ENCODE results near the gene SMYD1. TPM values are rescaled to one million over a fixed set of nuclear protein-coding genes. Genes with fewer than 3 reads are reported as not detected.

SMYD1 gene
- total RNA-seq = not detected

DNA sequence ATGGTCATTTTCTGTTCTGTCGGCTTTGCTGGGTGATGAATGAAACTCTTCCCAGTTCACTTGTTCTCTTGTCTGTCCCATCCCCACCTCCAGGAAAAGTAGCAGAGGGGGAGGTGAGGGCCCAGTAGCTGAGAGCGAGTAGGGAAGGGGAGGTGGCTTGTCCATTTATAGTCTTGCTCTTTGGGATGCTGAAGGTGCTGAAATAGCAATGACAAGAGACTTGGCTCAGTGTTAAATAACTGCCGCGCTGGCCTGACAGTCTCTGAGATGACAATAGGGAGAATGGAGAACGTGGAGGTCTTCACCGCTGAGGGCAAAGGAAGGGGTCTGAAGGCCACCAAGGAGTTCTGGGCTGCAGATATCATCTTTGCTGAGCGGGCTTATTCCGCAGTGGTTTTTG is at the start of gene SMYD1:
Gene SMYD1, plus strand, starts transcription at position 228 of the 400 bp plus-strand sequence. Its CDS starts 40 bp downstream, at position 268.
- TF ChIP-seq, protein P1, sequence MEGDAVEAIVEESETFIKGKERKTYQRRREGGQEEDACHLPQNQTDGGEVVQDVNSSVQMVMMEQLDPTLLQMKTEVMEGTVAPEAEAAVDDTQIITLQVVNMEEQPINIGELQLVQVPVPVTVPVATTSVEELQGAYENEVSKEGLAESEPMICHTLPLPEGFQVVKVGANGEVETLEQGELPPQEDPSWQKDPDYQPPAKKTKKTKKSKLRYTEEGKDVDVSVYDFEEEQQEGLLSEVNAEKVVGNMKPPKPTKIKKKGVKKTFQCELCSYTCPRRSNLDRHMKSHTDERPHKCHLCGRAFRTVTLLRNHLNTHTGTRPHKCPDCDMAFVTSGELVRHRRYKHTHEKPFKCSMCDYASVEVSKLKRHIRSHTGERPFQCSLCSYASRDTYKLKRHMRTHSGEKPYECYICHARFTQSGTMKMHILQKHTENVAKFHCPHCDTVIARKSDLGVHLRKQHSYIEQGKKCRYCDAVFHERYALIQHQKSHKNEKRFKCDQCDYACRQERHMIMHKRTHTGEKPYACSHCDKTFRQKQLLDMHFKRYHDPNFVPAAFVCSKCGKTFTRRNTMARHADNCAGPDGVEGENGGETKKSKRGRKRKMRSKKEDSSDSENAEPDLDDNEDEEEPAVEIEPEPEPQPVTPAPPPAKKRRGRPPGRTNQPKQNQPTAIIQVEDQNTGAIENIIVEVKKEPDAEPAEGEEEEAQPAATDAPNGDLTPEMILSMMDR (IDR thresholded peaks at IDR 0.05; ENCODE audit: low read depth) = no peak

DNA sequence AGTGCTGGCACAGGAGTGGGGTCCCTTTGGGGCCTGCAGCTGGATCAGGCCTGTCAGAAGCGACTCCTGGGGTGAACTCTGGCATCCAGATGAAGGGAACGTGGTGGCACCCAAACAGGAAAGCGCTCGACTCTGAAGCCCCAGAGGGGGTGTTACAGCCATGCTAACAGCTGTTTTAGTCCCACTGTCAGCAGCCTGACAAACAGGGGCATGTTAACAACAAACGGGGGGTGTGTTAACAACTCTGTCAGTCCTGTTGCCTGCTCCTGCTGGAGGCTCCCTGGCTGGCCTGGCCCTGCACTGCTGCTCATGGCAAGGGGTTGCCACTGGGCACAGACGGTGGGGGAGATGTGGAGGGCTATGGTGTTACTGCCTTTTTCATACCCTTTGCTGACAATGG is 48.7 kb upstream of the SMYD1 start:
- TF ChIP-seq, protein P1 (IDR thresholded peaks at IDR 0.05; ENCODE audit: low read depth) = no peak

DNA sequence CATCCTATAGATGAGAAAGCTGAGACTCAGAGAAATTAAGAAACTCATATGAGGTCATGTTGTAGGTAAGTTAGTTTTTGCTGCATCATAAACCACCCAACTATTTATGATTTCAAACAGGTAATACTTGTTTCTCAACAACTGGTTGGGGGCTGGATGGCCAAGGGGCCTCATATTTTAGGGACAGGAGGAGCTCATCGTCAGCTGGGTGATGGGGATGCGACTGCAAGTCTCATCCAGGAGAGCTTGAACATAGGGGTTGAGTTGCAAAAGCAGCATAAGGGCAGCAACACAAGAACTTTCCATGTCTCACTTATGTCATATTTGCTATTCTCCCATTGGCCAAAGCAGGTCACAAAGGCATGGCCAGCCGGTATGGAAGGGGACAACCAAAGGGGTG is 47.6 kb upstream of the SMYD1 start:
- TF ChIP-seq, protein P1 (IDR thresholded peaks at IDR 0.05; ENCODE audit: low read depth) = no peak

DNA sequence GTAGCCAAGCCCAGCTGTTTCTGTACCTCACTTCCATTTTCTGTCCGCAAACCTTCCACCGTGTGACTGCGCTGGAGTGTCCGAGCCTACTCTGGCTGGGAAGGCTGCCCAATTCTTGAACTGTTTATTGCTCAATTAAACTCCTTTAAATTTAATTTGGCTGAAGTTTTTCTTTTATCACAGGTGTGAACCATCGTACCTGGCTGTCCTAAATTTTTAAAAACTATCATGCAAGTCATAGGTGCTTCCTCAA is 45.0 kb upstream of the SMYD1 start:
- TF ChIP-seq, protein P1 (IDR thresholded peaks at IDR 0.05; ENCODE audit: low read depth) = no peak

DNA sequence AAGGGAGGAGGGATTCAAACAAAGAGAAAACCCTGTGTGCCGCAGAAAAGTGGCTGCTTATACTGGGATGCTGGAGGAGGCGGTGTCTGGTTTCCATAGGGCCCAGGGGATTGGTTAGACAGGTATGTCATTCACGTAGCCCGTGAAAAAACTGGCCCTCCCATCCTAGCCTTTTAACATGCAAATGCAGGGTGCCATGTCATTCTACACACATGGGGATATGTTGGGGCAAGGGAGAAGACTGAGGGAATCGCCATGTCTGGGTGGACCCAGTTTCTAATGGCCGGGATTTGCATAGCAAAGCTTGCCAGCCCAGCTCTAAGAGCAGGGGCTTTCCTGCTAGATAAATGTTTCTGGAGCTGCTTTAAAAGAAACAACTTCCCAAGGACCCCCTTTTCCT is 43.1 kb upstream of the SMYD1 start:
- TF ChIP-seq, protein P1 (IDR thresholded peaks at IDR 0.05; ENCODE audit: low read depth) = no peak

DNA sequence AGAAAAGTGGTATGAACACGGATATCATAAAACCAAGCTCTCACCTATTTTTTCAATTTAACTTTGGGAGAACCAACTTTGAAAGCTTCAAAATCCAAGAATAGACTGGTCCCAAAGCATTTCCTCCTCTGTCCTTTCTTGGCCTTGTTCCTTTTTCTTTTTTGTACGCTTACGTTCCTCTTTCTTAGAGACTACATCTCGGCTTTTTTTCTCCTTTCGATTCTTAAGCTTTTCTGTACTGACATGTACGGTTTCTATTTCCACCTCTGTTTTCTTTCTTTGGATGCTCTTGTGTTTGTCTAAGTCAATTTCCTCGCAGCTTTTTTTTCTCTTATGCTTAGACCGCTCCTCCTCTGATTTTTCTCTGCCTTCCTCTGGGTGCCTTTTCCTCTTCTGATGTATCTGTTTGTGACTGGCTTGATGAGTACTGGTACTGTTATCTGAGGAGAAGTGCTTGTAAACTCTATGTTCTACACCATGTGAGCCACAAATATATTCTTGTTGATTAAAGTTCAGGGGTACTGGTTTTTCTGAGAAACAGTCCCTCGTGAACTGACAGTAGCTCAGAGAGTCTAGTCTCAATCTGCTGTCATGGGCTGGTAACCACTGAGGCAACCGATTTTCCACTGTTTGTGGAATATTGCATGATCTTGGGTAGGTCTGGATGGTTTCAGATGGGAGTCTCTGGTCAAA is 39.8 kb upstream of the SMYD1 start:
- TF ChIP-seq, protein P1 (IDR thresholded peaks at IDR 0.05; ENCODE audit: low read depth) = no peak

DNA sequence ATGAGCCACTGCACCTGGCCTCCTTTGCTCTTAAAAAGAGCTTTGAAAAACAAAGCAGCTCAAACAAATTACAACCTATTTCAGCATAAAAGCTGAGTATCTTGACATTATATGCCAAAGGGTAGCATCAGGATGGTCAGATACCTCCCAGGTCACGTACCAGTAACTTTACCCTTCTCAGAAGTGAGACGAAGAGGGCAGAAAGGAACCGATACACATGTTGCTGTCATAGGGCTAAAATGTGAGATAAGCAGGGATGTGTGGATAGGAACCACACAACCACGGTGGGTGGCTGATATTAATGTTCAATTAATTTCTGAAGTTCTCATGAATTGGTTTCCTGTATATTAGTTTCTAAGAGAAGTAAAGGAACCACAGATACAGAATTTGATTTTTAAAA is 38.7 kb upstream of the SMYD1 start:
- TF ChIP-seq, protein P1 (IDR thresholded peaks at IDR 0.05; ENCODE audit: low read depth) = no peak

Measured in subcutaneous adipose tissue (tissue), 4 donors.